Activated T-cell treated with anti-CD3 and anti-CD28 coated beads, Interleukin-2, amount 50 U/mL, for 72 hours (primary cell): ENCODE data around the gene RRN3. TPM values are rescaled to one million over a fixed set of nuclear protein-coding genes. Genes with fewer than 3 reads are reported as not detected.
A peak's percentile ranks its signal among the peaks of the same experiment; 100 is the strongest.
"Not testable (repeated sequence)": the region's sequence is repeated elsewhere in the genome, so short reads cannot be mapped to it uniquely, and the experiment has no call there.

Experiments used
- ATAC-seq, 2 donors: fragments of 150-1000 bp; cut with Tn5 transposase; replicated peaks in 1 of 2; 2 replicates each; pipeline ENCODE4 v1.10.0; 2021; ENCODE audit warnings: moderate library complexity in 2 of 2, mild to moderate bottlenecking in 1 of 2
- DNase-seq, 2 donors: peaks; one replicate each; pipeline ENCODE4 v3.0.0; 2021 to 2022; ENCODE audit warnings: mixed read lengths in 1 of 2
- H3K27ac Mint-ChIP-seq: one replicate; pipeline ENCODE4 v1.8.0; 2022; ENCODE audit warnings: mild to moderate bottlenecking, moderate library complexity, mixed read lengths
- H3K27me3 Mint-ChIP-seq: one replicate; pipeline ENCODE4 v1.8.0; 2022; ENCODE audit warnings: low read depth, mixed read lengths
- H3K36me3 Mint-ChIP-seq, 2 donors: one replicate each; pipeline ENCODE4 v1.8.0; 2022; ENCODE audit warnings: mixed read lengths in 2 of 2, mild to moderate bottlenecking in 1 of 2; ENCODE audit not compliant: insufficient read depth in 2 of 2
- H3K4me1 Mint-ChIP-seq: one replicate; pipeline ENCODE4 v1.8.0; 2022; ENCODE audit warnings: low read depth, mixed read lengths
- H3K4me3 Mint-ChIP-seq, 2 donors: one replicate each; pipeline ENCODE4 v1.8.0; 2022; ENCODE audit warnings: mild to moderate bottlenecking in 2 of 2, mixed read lengths in 2 of 2, moderate library complexity in 2 of 2
- H3K9me3 Mint-ChIP-seq, 2 donors: one replicate each; pipeline ENCODE4 v1.8.0; 2022; ENCODE audit warnings: mixed read lengths in 2 of 2
- total RNA-seq, 2 donors: library from RNA; stranded (reverse); gene quantifications; one replicate each; pipeline ENCODE4 v1.2.3, GENCODE V29; 2022

RRN3 gene
- total RNA-seq, 2 donors from 2014 or later: 39.5 to 41.6 TPM

DNA sequence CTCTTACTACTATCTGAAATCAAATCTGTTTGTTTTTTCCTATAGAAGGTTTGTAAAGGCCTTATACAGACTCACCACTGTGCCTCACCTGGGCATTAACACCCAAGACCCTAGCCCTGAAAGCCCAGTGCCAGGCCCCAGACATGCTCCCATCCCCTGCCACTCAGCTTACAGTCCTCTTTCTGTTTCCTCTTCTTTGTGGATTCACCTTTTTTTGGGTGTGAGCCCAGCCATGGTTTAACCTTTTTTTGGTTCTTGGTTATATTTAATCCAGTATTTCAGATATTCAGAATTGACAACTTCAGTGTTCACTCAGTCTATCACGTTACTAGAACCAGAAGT, 69.2 kb downstream of the RRN3 start:
- not testable (repeated sequence) for H3K9me3 Mint-ChIP-seq, ATAC-seq, H3K27me3 Mint-ChIP-seq, H3K4me3 Mint-ChIP-seq, DNase-seq, H3K4me1 Mint-ChIP-seq
- H3K27ac Mint-ChIP-seq: peak overlapping the region; percentile 9
- H3K36me3 Mint-ChIP-seq: peaks cover 5 to 15% of the 10 kb centered on the region in 2 donors

DNA sequence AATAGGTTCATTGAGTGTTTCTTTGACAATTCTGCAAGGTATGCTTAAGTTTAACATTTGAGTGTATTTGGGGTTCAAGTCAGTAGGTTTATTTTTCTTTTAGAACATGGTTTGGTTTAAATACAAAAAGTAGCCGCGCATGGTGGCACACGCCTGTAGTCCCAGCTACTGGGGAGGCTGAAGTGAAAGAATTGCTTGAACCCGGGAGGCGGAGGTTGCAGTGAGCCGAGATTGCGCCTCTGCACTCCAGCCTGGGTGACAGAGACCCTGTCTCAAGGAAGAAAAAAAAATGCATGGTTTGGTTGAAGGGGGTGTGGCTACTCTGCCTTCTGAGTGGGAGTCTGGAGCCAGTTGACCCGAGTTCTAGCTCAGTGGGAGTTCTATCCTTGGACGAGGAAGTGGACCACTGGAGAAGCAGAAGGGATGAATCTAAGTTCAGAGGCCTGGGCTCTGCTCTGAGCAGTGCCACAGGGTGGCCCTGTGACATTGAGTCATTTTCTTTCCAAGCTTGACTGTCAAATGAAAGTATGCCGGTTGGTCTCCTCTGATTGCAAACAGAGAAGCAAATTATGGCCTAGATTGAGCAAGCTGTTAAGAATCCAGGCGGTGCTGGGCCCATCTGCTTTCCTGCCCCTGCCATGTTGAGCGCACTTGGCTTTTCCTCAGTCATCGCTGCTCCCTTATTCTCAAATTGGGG, 70.5 kb downstream of the RRN3 start:
- Mint-ChIP-seq H3K36me3 (peaks cover 5 to 19% of the 10 kb centered on the region in 2 donors), H3K27ac (peak overlapping the region; percentile 58)
- not testable (repeated sequence) for DNase-seq, H3K27me3 Mint-ChIP-seq, ATAC-seq, H3K4me3 Mint-ChIP-seq, H3K4me1 Mint-ChIP-seq, H3K9me3 Mint-ChIP-seq

DNA sequence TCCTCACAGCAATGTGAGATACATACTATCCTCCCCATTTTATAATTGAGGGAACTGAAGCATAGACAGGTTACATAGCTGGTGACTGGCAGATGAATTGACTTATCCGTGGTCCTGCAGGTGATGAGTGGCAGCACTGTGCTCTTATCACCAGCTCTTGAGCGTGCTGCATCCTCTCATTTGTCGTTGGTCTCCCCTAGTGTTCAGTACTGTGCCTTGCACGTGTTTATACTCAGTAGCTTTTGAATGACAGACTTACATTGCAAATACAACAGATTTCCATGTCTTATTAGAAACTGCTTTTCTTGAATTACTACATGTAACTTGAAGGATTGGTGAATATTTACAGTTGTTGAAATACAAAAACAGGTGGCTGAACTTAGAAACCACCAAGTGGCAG, 71.9 kb downstream of the RRN3 start:
- peak; percentile 96 for ATAC-seq
- not testable (repeated sequence) for H3K4me3 Mint-ChIP-seq, H3K27ac Mint-ChIP-seq, H3K4me1 Mint-ChIP-seq, H3K9me3 Mint-ChIP-seq, H3K27me3 Mint-ChIP-seq
- H3K36me3 Mint-ChIP-seq: peaks cover 5 to 22% of the 10 kb centered on the region in 2 donors
- peak; percentile 38 to 45 for DNase-seq

DNA sequence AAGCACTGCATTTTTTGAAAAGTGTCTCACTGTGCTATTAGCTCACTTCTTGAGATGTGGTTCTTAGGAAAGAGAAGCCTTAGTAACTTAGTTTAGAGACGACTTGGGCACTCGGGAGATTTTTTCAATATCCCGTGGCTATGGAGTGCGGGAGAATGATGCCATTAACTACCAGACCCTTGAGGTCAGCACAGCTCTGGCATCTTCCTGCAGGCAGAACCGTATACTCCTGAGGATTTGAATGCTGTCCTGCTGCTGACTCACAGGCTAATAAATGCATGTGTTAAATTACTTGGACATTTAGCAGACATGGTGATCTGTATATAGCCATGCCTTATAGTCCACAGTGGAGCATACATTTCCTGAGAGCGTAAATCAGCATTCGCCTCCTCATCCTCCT, 72.6 kb downstream of the RRN3 start:
- not testable (repeated sequence) for H3K4me1 Mint-ChIP-seq, DNase-seq, ATAC-seq, H3K27ac Mint-ChIP-seq, H3K4me3 Mint-ChIP-seq, H3K27me3 Mint-ChIP-seq, H3K9me3 Mint-ChIP-seq
- H3K36me3 Mint-ChIP-seq: peaks cover 5 to 24% of the 10 kb centered on the region in 2 donors

DNA sequence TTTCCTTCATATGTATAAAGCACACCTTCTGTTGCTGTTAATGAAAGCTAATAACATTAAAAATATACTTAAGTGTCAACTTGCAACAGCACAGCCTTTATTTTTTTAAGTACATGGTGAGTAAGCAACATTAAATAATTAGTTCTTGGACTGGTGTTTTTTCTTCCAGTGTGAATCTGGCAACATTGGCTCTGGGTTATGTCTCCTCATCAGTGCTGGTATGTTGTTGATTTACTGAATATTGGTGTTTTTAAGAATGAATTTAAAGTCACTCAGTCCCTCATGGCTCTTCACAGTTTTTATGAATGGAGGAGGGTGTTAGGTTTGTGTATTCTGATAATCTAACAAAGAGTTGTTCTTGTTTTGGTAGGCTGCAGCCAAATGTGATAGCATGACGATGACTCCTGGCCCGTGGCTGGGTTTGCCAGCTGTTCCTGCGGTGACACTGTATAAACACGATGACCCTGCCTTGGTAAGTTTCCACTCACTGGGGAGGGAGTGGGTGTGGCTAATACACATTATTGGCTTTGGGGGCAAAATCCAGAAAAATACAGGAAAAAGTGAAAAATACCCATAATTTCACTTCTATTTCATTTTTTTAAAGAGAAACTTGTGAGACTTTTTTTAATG, 77.0 kb downstream of the RRN3 start:
- Mint-ChIP-seq H3K4me1 (peaks cover 33% of the 10 kb centered on the region), H3K27ac (peak overlapping the region; percentile 46), H3K36me3 (peaks cover 0 to 18% of the 10 kb centered on the region in 2 donors)
- DNase-seq, H3K27me3 Mint-ChIP-seq, H3K9me3 Mint-ChIP-seq, H3K4me3 Mint-ChIP-seq, ATAC-seq: not testable (repeated sequence)

DNA sequence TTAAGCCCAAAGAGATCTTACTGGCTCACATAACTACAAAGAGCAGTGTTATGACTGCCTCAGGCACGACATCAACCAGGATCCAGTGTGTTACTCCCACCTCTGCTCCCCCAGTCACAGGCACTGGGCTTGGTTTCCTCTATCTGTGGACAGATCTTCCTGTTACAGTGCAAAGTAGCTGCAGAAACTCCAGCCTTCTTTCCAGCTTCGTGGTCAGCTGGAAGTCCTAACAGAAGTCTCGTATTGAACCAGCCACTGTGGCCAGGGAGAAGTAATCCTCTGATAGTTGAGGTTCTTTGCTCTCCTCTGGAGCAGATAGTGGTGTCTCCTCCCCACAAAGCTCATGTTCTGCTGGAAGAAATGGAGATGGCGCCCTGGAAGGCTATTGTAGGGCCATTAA, 77.7 kb downstream of the RRN3 start:
- not testable (repeated sequence) for H3K27ac Mint-ChIP-seq, ATAC-seq, H3K9me3 Mint-ChIP-seq, H3K27me3 Mint-ChIP-seq, DNase-seq, H3K4me3 Mint-ChIP-seq
- Mint-ChIP-seq H3K4me1 (peaks cover 31% of the 10 kb centered on the region), H3K36me3 (peaks cover 0 to 20% of the 10 kb centered on the region in 2 donors)

DNA sequence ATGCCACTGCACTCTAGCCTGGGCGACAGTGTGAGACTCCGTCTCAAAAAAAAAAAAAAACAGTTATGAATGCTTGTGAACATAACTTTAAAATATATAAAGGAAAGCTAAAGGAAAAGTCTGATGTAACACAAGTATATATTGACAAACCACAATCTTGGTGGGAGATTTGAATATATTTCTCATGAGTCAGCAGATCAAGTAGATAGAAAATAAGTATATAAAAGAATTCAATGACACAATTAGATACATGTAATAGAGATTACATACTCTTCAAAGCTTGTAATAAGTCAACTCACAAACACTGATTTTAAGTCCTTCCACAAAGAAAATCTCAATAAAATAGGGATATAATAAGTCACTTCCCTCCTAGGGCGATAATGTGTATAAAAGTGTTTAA, 78.4 kb downstream of the RRN3 start:
- not testable (repeated sequence) for H3K9me3 Mint-ChIP-seq, ATAC-seq, DNase-seq, H3K27ac Mint-ChIP-seq, H3K4me3 Mint-ChIP-seq, H3K27me3 Mint-ChIP-seq
- H3K4me1 Mint-ChIP-seq: peaks cover 31% of the 10 kb centered on the region
- H3K36me3 Mint-ChIP-seq: peaks cover 0 to 23% of the 10 kb centered on the region in 2 donors

DNA sequence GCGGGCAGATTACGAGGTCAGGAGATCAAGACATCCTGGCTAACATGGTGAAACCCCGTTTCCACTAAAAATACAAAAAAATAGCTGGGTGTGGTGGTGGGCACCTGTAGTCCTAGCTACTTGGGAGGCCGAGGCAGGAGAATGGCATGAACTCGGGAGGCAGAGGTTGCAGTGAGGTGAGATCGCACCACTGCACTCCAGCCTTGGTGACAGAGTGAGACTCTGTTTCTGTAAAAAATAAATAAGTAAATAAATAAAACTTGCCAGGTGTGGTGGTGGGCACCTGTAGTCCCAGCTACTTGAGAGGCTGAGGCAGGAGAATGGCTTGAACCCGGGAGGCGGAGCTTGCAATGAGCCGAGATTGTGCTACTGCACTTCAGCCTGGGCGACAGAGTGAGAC, 81.1 kb downstream of the RRN3 start:
- Mint-ChIP-seq H3K4me1 (peaks cover 31% of the 10 kb centered on the region), H3K36me3 (peaks cover 0 to 25% of the 10 kb centered on the region in 2 donors), H3K4me3 (peak overlapping the region in 1 of 2 donors; percentile 34)
- not testable (repeated sequence) for H3K27me3 Mint-ChIP-seq, ATAC-seq, DNase-seq, H3K9me3 Mint-ChIP-seq, H3K27ac Mint-ChIP-seq

Other genes starting within 250 kb of the RRN3 start
- gene NPIPA1, start 156.8 kb downstream of the RRN3 start, total RNA-seq: 100 to 1,000 TPM; 122 to 143 TPM
- gene PDXDC1, start 119.2 kb downstream of the RRN3 start, total RNA-seq: 10 to 100 TPM; 68.8 to 86.1 TPM
- gene NTAN1, start 38.2 kb downstream of the RRN3 start, total RNA-seq: 10 to 100 TPM; 37.8 to 39.1 TPM